GM18502 (cell line): ENCODE results near the gene PLCB4.

Source experiments
- ATAC-seq: cut with Tn5 transposase; IDR thresholded peaks from one replicate; pipeline ENCODE4 v1.9.1; 2021; ENCODE audit warnings: mild to moderate bottlenecking; ENCODE audit not compliant: unreplicated experiment, poor library complexity

The PLCB4 gene

GRCh38 chr20:9206486-9206885 lies 137.6 kb downstream of the PLCB4 start:
- no peak for ATAC-seq

DNA sequence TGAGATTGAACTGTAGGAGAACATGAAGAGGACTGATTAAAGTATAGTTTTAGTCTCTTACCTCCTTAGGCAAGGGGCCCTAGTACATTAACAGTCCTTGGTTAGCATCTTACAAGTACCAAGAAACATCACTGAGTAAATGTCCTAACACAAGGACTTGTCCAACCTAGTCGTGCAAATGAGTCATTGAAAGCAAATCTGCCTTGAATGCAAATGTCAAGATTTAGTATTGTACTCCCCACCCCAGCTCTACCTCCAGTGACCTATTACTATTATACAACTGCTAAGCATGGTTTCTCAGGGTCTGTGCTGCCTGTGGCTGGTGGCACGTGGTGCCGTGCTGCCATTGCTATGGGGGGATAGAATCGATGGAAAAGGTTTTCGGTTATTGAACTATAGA lies 138.4 kb downstream of the PLCB4 start:
- ATAC-seq: no peak

GRCh38 chr20:9210356-9210755 lies 141.5 kb downstream of the PLCB4 start:
- ATAC-seq: no peak

GRCh38 chr20:9211016-9211760 lies 142.3 kb downstream of the PLCB4 start:
- ATAC-seq: no peak

GRCh38 chr20:9212735-9213134 lies 143.8 kb downstream of the PLCB4 start:
- ATAC-seq: no peak

DNA sequence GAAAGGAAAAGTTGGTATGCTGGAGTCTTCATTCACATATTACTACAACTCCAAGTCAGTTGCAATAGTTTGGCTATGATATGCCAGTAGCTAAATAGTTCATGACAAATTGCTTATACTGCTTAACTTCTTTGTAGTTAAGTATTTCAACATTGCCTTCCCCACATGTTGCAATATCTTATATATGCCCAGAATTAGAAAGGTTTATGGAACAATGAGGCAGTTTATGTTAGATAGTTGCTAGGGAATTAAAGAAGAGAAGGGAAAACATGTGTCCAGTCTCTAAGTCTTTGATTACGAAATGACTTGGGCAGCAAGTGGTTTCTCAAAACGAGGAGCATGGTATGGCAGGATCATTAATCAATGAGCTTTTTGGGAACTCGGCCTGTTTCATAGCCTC lies 145.8 kb downstream of the PLCB4 start:
- no peak for ATAC-seq

- ATAC-seq: no peak
These were observed 146.7 kb downstream of the PLCB4 start for GRCh38 chr20:9215539-9215938.

DNA sequence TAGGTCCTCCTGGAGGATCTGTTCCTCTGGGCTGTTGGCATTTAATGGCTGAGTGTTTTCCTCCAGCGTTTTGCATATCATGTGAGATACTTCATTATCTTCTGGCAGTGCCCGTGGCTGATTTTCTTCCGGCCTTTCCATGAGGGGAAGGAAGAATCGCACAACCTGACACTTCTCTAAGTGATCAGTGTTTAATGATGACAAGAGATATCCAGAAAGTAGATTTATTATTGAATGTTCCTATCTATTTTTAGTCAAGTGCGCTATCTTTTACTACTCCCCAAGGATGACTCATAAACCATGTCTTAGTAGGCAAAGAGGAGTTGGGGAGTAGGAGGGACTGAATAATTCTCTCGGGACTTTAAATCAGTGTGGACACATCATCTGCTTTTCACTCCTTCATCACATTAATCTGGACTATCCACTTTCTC lies 149.7 kb downstream of the PLCB4 start:
- ATAC-seq: no peak

GRCh38 chr20:9220874-9221547 lies 152.1 kb downstream of the PLCB4 start:
- no peak for ATAC-seq

DNA sequence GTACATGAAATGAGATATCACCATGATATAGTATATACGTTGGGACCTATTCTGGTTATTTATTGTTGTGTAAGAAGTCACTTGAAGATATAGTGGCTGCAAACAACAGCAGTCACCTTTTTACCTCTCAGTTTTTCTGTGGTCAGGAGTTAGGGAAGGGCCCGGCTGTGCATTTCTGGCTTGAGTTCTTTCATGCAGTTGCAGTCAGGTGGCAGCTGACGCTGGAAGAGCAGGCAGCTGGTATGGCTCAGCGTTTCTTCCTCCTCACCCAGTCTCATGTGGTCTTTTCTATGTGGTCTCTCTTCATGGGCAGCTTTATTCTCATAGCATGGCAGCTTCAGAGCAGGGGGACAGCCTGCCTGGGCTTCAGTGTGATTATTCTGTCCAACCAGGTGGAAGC lies 154.4 kb downstream of the PLCB4 start:
- ATAC-seq: no peak

DNA sequence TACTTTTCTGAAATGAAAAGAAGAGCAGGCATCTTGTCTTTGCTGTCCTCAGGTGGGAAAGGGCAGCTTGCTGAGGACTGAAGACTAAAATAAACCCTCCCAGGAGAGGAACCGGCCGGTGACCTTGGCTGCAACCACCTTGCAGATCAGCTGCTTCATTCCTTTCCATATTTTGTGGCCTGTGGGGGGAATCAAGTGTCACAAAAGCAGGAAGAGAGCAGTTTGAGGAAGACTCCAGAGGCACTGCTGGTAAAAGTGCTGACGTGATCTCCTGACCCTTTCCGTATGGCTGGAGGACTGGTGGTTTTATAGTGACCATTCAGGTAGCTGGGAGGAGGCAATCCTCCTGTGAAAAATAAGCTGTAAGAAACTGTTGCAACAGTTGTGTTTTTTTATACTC lies 157.0 kb downstream of the PLCB4 start:
- no peak for ATAC-seq

GRCh38 chr20:9227896-9228615 lies 159.2 kb downstream of the PLCB4 start:
- ATAC-seq: no peak

- ATAC-seq: no peak
These were observed 160.0 kb downstream of the PLCB4 start for GRCh38 chr20:9228774-9229450.

GRCh38 chr20:9230406-9230805 lies 161.5 kb downstream of the PLCB4 start:
- ATAC-seq: no peak

DNA sequence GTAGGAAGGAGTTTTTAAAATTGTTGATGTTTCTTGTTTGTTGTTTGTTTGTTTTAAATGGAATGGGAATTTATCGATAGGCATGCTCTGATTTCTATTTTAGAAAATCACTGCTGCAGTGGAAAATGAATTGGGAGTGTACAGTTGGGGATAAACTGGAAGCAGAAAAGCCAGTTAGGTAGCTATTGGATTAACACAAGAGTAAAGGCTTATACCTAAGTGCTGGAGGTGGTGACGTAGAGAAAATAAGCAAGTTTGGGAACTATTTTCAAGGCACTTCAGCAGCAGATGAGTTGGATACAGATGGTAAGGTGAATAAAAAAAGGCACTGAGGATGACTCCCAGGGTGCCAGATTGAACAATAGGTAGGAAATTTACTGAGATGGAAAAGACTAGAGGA lies 164.9 kb downstream of the PLCB4 start:
- no peak for ATAC-seq

DNA sequence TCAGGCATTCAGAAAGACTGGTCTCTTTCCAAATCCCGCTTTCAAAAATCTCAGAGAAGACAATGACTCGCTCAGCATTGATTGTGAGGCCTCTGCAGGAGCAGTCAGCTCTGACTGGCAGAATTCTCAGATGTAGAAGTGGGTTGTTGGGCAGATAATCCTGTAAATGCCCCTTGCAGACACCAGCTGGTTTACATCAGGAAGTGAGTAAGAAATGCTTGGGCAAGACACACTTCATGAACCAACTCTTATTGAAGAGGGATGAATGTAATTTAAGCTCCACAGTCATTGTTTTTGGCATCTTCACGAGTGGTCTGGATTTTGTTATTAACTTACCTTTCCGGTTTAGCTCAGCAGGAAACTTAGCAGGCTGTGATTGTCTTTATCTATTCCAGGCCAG lies 166.6 kb downstream of the PLCB4 start:
- ATAC-seq: no peak

GRCh38 chr20:9236458-9236857 lies 167.6 kb downstream of the PLCB4 start:
- no peak for ATAC-seq

GRCh38 chr20:9241232-9241692 lies 172.4 kb downstream of the PLCB4 start:
- ATAC-seq: no peak

- no peak for ATAC-seq
These were observed 173.0 kb downstream of the PLCB4 start for GRCh38 chr20:9241721-9242427.

DNA sequence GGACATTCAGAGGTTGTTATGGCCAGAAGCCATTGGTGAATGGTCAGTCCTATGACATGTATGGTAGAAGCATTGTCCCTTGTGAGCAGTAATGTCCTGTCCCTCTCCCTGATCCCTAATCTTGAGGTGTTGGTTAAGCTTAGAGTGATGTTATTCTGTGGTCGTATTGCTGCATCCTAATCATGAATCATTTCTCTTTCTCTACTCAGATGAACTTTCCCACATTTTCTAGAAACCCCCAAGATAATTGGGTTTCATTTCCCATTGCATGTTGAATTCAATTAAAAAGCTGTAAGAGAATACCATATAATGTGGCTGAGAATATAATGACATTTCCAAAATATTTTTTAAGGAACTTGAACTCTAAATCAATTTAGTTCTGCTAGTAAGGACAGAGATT lies 175.1 kb downstream of the PLCB4 start:
- ATAC-seq: no peak
